ENCODE data around the gene OR4D11.

GRCh38 chr11:59551659-59552521 is 48.5 kb downstream of the OR4D11 start:
- TF ChIP-seq CTCF (IDR thresholded peaks at IDR 0.05) (no peak), POLR2A (IDR thresholded peaks at IDR 0.05) (no peak)

Measured in body of pancreas (tissue), 4 donors.